ENCODE measurements around the gene KRT28. TPM values are rescaled to one million over a fixed set of nuclear protein-coding genes. Genes with fewer than 3 reads are reported as not detected.

The KRT28 gene
- total RNA-seq, 2 donors from 2014 or later: not detected

DNA sequence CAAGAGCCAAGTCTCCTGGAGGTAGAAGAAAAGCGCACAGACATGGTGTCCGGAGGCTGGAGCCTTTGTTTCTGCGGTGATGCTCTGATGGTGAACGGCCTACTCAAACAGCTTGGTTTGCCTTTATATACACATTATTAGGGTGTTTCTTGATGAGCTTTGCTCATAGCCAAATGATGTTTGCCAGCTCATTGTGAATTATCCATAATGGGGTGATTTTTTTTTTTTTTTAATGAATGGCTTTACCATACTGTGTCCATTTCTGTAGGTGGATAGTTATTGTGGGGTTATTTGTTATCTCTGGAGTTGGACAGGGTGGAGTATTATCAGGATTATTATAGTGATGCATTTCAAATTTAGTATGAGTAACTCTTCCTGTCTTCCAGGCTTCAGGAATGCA is 17.3 kb downstream of the KRT28 start, which contains the start of gene KRT27:
TSS of gene KRT27 (minus strand) at position 101 of the 400 bp plus-strand sequence. CDS start at position 44, 57 bp downstream.
- DNase-seq (ENCODE audit: low spot score): no peak
- Mint-ChIP-seq H3K4me3 (no peak within 1 kb of the TSS), H3K27ac (no peak within 1 kb of the TSS), H3K36me3 (no peaks in the 10 kb centered on the region), H3K27me3 (peaks cover 30 to 54% of the 10 kb centered on the region in 2 donors), H3K4me1 (ENCODE audit: low read depth in 2 of 2) (no peaks in the 10 kb centered on the region), H3K9me3 (no peaks in the 10 kb centered on the region)
- ATAC-seq: no peak

DNA sequence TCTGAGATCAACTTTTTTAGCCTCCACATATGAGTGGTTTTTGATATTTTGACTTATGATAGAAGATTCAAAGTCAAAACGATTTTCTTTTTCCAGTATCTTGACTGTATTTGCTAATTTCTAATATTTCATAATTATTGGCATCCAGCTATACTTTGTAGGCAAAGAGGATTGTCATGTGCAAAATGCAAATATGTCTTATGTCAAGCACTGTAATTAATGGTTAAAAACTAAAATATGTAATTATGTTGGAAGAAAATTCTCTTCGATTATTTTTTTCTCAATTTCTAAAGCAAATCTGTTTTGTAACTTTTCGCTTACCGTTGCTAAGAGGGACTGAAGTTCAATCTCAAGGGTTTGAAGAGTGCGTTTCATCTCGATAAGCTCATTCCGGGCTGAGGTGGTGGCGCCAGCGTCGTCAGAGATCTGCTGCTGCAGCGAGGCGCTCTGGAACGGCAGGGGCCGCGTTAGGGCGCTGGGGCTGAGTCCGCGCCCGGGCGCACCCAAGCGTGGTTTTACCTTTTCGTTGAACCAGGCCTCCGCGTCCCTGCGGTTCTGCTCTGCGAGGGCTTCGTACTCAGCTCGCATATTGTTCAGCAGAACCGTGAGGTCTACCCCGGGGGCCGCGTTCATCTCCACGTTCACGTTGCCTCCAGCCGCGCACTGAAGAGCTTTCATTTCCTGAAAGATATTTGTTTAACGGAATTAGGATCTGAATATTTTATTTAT is 20.4 kb downstream of the KRT28 start:
- no peaks in the 10 kb centered on the region for H3K9me3 Mint-ChIP-seq
- H3K27ac Mint-ChIP-seq: no peak overlapping the region
- H3K27me3 Mint-ChIP-seq: peaks cover 41 to 66% of the 10 kb centered on the region in 2 donors
- DNase-seq (ENCODE audit: low spot score): no peak
- H3K36me3 Mint-ChIP-seq: no peaks in the 10 kb centered on the region
- H3K4me1 Mint-ChIP-seq (ENCODE audit: low read depth in 2 of 2): no peaks in the 10 kb centered on the region
- H3K4me3 Mint-ChIP-seq: no peak overlapping the region
- ATAC-seq: no peak

DNA sequence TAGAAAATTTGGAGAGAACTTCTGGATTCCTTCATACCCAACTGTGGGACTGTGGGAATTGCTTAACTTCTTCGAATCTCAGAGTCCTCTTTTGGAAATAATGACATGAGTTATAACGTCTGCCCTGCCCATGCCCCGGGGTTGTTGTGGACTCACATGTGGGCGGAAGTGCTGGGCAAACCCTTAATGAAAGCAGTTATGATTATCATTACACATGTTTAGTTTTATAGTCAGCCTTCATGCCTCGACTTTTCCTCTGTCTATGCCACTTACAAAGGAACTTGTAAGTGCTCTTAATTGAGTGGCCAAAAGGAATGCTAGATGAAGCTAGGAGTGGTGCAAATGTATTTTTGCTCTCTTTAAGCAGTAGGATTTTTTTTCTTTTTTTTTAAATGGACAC is 21.3 kb downstream of the KRT28 start:
- H3K4me3 Mint-ChIP-seq: no peak overlapping the region
- H3K36me3 Mint-ChIP-seq: no peaks in the 10 kb centered on the region
- no peak for DNase-seq (ENCODE audit: low spot score)
- ATAC-seq: no peak
- no peaks in the 10 kb centered on the region for H3K9me3 Mint-ChIP-seq
- H3K27me3 Mint-ChIP-seq: peaks cover 41 to 65% of the 10 kb centered on the region in 2 donors
- H3K27ac Mint-ChIP-seq: no peak overlapping the region
- no peaks in the 10 kb centered on the region for H3K4me1 Mint-ChIP-seq (ENCODE audit: low read depth in 2 of 2)

DNA sequence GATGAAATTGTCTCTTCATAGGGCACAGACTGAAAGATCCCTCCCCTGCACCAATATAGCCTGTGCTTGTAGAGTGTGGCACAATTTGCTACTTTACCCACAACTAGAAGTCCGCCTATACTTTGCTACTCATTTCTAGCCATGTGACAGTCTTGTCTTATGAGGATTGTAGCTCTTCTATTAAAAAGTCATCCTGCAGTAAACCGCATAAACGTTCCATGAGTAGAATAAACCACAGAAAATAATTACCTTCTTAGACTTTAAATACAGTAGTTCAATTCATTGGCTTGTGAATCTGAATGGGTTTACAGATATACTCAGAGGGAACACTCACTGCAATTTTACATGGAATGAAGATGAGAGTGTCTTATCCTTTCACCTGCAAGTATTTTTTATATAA is 21.8 kb downstream of the KRT28 start:
- Mint-ChIP-seq H3K27ac (no peak overlapping the region), H3K27me3 (peaks cover 37 to 62% of the 10 kb centered on the region in 2 donors), H3K4me1 (ENCODE audit: low read depth in 2 of 2) (no peaks in the 10 kb centered on the region), H3K36me3 (no peaks in the 10 kb centered on the region), H3K9me3 (no peaks in the 10 kb centered on the region), H3K4me3 (no peak overlapping the region)
- no peak for ATAC-seq
- DNase-seq (ENCODE audit: low spot score): no peak

DNA sequence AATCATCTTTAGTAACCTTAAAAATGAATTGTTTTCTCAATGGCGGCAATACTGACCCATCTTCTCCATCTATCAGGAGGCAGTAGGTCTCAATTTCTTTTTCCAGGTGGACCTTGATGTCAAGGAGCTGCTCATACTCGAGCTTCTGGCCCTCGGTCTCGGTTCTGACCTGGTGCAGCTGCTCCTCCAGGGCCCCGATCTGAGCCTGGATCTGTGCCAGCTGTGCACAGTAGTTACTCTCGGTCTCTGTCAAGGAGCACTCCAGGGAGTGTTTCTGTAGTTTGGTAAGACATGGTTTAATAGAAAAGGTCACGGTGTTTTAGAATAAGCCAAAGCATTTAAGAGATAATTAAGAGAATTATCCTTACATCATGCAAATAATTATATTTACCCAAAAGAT is 22.3 kb downstream of the KRT28 start:
- Mint-ChIP-seq H3K9me3 (no peaks in the 10 kb centered on the region), H3K27ac (no peak overlapping the region), H3K4me1 (ENCODE audit: low read depth in 2 of 2) (no peaks in the 10 kb centered on the region), H3K36me3 (no peaks in the 10 kb centered on the region), H3K4me3 (no peak overlapping the region), H3K27me3 (peaks cover 42 to 62% of the 10 kb centered on the region in 2 donors)
- no peak for ATAC-seq
- DNase-seq (ENCODE audit: low spot score): no peak

GRCh38 chr17:40775945-40776344 is 23.8 kb downstream of the KRT28 start:
- Mint-ChIP-seq H3K27me3 (peaks cover 45 to 75% of the 10 kb centered on the region in 2 donors), H3K9me3 (no peaks in the 10 kb centered on the region), H3K27ac (no peak overlapping the region), H3K36me3 (no peaks in the 10 kb centered on the region), H3K4me3 (no peak overlapping the region), H3K4me1 (ENCODE audit: low read depth in 2 of 2) (no peaks in the 10 kb centered on the region)
- ATAC-seq (no peak), DNase-seq (ENCODE audit: low spot score) (no peak)

DNA sequence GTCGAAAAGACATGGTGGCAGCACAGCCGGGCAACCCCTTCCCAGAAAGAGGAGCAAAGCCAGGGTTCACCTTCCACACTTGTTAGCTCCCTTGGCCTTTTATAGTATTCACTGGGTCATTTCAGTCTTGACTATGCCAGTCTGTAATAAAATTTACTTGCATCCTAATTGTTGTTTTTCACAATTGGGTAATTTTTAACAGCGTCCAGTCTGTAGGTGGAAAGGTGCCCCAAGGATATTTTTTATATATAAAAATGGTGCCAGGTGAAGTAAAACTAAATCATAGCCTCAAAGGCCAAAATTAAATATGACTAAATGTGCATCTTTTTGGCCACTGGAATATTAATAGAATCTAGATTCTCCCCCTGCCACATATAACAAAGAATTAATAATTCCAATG is 27.7 kb downstream of the KRT28 start, which contains the start of gene KRT26:
TSS of gene KRT26 (minus strand) at position 101 of the 400 bp plus-strand sequence. CDS start at position 13, 88 bp downstream.
- H3K4me1 Mint-ChIP-seq (ENCODE audit: low read depth in 2 of 2): no peaks in the 10 kb centered on the region
- no peaks in the 10 kb centered on the region for H3K36me3 Mint-ChIP-seq
- H3K27ac Mint-ChIP-seq: no peak within 1 kb of the TSS
- no peaks in the 10 kb centered on the region for H3K9me3 Mint-ChIP-seq
- H3K27me3 Mint-ChIP-seq: peaks cover 37 to 48% of the 10 kb centered on the region in 2 donors
- H3K4me3 Mint-ChIP-seq: no peak within 1 kb of the TSS
- no peak for DNase-seq (ENCODE audit: low spot score)
- ATAC-seq: no peak

GRCh38 chr17:40765657-40766056 is 34.1 kb downstream of the KRT28 start:
- peaks cover 14% of the 10 kb centered on the region for H3K9me3 Mint-ChIP-seq
- no peaks in the 10 kb centered on the region for H3K4me1 Mint-ChIP-seq (ENCODE audit: low read depth in 2 of 2)

DNA sequence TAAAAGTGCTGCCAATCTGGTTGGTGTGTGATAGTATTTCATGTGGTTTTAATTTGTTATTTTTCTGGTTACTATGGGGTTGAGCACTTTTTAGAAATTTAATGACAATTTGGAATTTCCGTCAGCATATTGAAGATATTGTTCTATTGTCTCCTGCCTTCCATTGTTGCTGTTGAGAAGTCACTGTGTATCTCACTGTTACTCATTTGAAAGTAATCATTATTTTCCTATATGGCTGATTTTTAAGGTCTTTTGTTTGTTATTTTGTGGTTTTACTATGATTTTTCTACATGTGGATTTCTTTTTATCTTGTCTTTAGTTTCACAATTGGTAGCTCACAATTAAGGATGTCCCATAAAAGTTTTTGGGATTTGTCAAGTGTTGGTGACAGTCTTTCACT is 36.0 kb downstream of the KRT28 start:
- H3K4me3 Mint-ChIP-seq: no peak overlapping the region
- no peaks in the 10 kb centered on the region for H3K4me1 Mint-ChIP-seq (ENCODE audit: low read depth in 2 of 2)
- peaks cover 23 to 36% of the 10 kb centered on the region in 2 donors for H3K27me3 Mint-ChIP-seq
- H3K27ac Mint-ChIP-seq: no peak overlapping the region
- ATAC-seq: no peak
- H3K36me3 Mint-ChIP-seq: peaks cover 34% of the 10 kb centered on the region
- peaks cover 25% of the 10 kb centered on the region for H3K9me3 Mint-ChIP-seq
- DNase-seq (ENCODE audit: low spot score): no peak

More at GRCh38 chr17:40765657-40766056, 34.1 kb downstream of the KRT28 start:
- no peak overlapping the region for H3K27ac Mint-ChIP-seq
- DNase-seq (ENCODE audit: low spot score) (no peak), ATAC-seq (no peak)
- H3K36me3 Mint-ChIP-seq: peaks cover 18% of the 10 kb centered on the region
- H3K27me3 Mint-ChIP-seq: peaks cover 24 to 25% of the 10 kb centered on the region in 2 donors
- no peak overlapping the region for H3K4me3 Mint-ChIP-seq

- Mint-ChIP-seq H3K27me3 (peaks cover 27 to 49% of the 10 kb centered on the region in 2 donors), H3K9me3 (peaks cover 25% of the 10 kb centered on the region), H3K4me1 (ENCODE audit: low read depth in 2 of 2) (no peaks in the 10 kb centered on the region), H3K36me3 (peaks cover 39% of the 10 kb centered on the region), H3K4me3 (no peak overlapping the region), H3K27ac (no peak overlapping the region)
- no peak for ATAC-seq
- DNase-seq (ENCODE audit: low spot score): no peak
Measured at GRCh38 chr17:40760105-40761016, 39.4 kb downstream of the KRT28 start.

GRCh38 chr17:40755231-40755630 is 44.5 kb downstream of the KRT28 start, which contains the start of gene KRT25:
TSS of gene KRT25 (minus strand) at chr17:40755331. CDS start at chr17:40755271, 60 bp downstream.
- H3K4me3 Mint-ChIP-seq: no peak within 1 kb of the TSS
- peaks cover 9% of the 10 kb centered on the region for H3K9me3 Mint-ChIP-seq
- H3K36me3 Mint-ChIP-seq: peaks cover 17% of the 10 kb centered on the region
- H3K27me3 Mint-ChIP-seq: peaks cover 20 to 50% of the 10 kb centered on the region in 2 donors
- no peak for DNase-seq (ENCODE audit: low spot score)
- no peaks in the 10 kb centered on the region for H3K4me1 Mint-ChIP-seq (ENCODE audit: low read depth in 2 of 2)
- ATAC-seq: no peak
- no peak within 1 kb of the TSS for H3K27ac Mint-ChIP-seq

DNA sequence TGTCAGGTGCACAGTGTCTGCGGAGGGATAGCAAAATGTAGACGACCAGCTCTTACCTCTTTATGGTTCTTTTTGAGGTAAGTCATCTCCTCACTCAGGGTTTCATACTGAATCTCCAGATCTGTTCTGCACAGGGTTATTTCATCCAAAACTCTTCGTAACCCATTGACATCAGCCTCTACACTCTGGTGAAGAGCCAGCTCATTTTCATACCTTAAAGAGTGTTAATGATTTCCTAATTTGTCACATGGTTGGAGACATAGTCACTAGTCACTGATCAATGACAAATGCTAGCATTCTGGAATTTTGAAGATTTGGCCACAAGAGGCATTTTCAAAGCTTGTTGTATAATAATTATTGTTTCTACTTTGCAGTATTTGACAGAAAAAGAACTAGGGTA is 46.0 kb downstream of the KRT28 start:
- Mint-ChIP-seq H3K27me3 (peaks cover 20 to 51% of the 10 kb centered on the region in 2 donors), H3K4me1 (ENCODE audit: low read depth in 2 of 2) (no peaks in the 10 kb centered on the region), H3K27ac (no peak overlapping the region), H3K36me3 (peaks cover 5% of the 10 kb centered on the region), H3K4me3 (no peak overlapping the region), H3K9me3 (no peaks in the 10 kb centered on the region)
- no peak for ATAC-seq
- DNase-seq (ENCODE audit: low spot score): no peak

DNA sequence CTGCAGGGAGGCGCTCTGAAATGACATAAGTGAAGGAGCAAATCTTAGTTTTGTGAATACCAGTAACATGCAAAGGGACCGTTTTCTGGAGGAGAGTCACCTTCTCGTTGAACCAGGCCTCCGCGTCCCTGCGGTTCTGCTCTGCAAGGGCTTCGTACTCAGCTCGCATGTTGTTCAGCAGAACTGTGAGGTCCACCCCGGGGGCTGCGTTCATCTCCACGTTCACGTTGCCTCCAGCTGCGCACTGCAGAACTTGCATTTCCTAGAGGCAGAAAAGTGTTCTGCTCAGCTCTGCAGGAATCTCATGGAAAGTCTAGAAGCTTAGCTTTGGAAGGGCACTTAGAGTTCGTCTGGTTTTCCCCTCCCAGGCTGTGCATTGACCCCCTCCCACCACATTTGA is 48.7 kb downstream of the KRT28 start:
- Mint-ChIP-seq H3K9me3 (no peaks in the 10 kb centered on the region), H3K4me3 (no peak overlapping the region), H3K27ac (no peak overlapping the region), H3K4me1 (ENCODE audit: low read depth in 2 of 2) (no peaks in the 10 kb centered on the region), H3K27me3 (peaks cover 25 to 53% of the 10 kb centered on the region in 2 donors), H3K36me3 (no peaks in the 10 kb centered on the region)
- DNase-seq (ENCODE audit: low spot score) (no peak), ATAC-seq (no peak)

- Mint-ChIP-seq H3K4me1 (ENCODE audit: low read depth in 2 of 2) (no peaks in the 10 kb centered on the region), H3K27me3 (peaks cover 28 to 56% of the 10 kb centered on the region in 2 donors), H3K27ac (no peak overlapping the region), H3K4me3 (no peak overlapping the region), H3K36me3 (no peaks in the 10 kb centered on the region), H3K9me3 (no peaks in the 10 kb centered on the region)
- DNase-seq (ENCODE audit: low spot score): no peak
- no peak for ATAC-seq
Measured at GRCh38 chr17:40750391-40750790, 49.4 kb downstream of the KRT28 start.

Data from natural killer cell treated with Interleukin-12 subunit alpha and Interleukin-12 subunit beta and Interleukin-15 and Interleukin-18, amount 100 ng/mL, for 72 hours (primary cell).